ENCODE measurements around the gene RNASE4. TPM values are rescaled to one million over a fixed set of nuclear protein-coding genes. Genes with fewer than 3 reads are reported as not detected.
"Not testable (repeated sequence)": the region's sequence is repeated elsewhere in the genome, so short reads cannot be mapped to it uniquely, and the experiment has no call there.

The RNASE4 gene
- 9.0 TPM for polyA plus RNA-seq

- H3K36me3 Mint-ChIP-seq: no peaks in the 10 kb centered on the region
- H3K4me3 Mint-ChIP-seq: no peak within 1 kb of the TSS
- H3K27ac Mint-ChIP-seq: no peak within 1 kb of the TSS
- H3K9me3 Mint-ChIP-seq: no peaks in the 10 kb centered on the region
- peaks cover 22 to 29% (median 27%) of the 10 kb centered on the region in 3 donors for H3K4me1 Mint-ChIP-seq
- no peaks in the 10 kb centered on the region for H3K27me3 Mint-ChIP-seq
Observed at GRCh38 chr14:20683891-20684661, at the start of gene RNASE4. Gene RNASE4 (plus strand): TSS chr14:20684560. CDS start chr14:20699372, 14,812 bp downstream.

- Mint-ChIP-seq H3K4me1 (peaks cover 0 to 1% (median 0%) of the 10 kb centered on the region in 3 donors), H3K4me3 (no peak within 1 kb of the TSS), H3K36me3 (no peaks in the 10 kb centered on the region), H3K27ac (no peak within 1 kb of the TSS), H3K27me3 (peaks cover 36% of the 10 kb centered on the region), H3K9me3 (no peaks in the 10 kb centered on the region)
Observed at GRCh38 chr14:20641591-20641990, 42.8 kb upstream of the RNASE4 start, which contains the start of gene OR6S1. Gene OR6S1 (minus strand): TSS chr14:20641691. CDS start chr14:20641691, 0 bp downstream.

GRCh38 chr14:20642182-20642581 lies 42.2 kb upstream of the RNASE4 start:
- Mint-ChIP-seq H3K36me3 (no peaks in the 10 kb centered on the region), H3K27ac (no peak overlapping the region), H3K27me3 (peaks cover 36% of the 10 kb centered on the region), H3K9me3 (no peaks in the 10 kb centered on the region), H3K4me3 (no peak overlapping the region), H3K4me1 (peaks cover 0 to 1% (median 0%) of the 10 kb centered on the region in 3 donors)

GRCh38 chr14:20642755-20643154 lies 41.6 kb upstream of the RNASE4 start:
- H3K36me3 Mint-ChIP-seq, H3K9me3 Mint-ChIP-seq, H3K4me1 Mint-ChIP-seq, H3K27ac Mint-ChIP-seq, H3K4me3 Mint-ChIP-seq: not testable (repeated sequence)
- peaks cover 36% of the 10 kb centered on the region for H3K27me3 Mint-ChIP-seq

- Mint-ChIP-seq H3K9me3 (no peaks in the 10 kb centered on the region), H3K4me3 (no peak overlapping the region), H3K4me1 (peaks cover 0 to 1% (median 0%) of the 10 kb centered on the region in 3 donors), H3K27ac (no peak overlapping the region), H3K36me3 (no peaks in the 10 kb centered on the region), H3K27me3 (peaks cover 36% of the 10 kb centered on the region)
Observed at GRCh38 chr14:20644520-20644919, 39.8 kb upstream of the RNASE4 start.

GRCh38 chr14:20645481-20645880 lies 38.9 kb upstream of the RNASE4 start:
- H3K4me1 Mint-ChIP-seq: peaks cover 0 to 1% (median 0%) of the 10 kb centered on the region in 3 donors
- H3K27ac Mint-ChIP-seq: no peak overlapping the region
- no peak overlapping the region for H3K4me3 Mint-ChIP-seq
- H3K36me3 Mint-ChIP-seq: no peaks in the 10 kb centered on the region
- H3K27me3 Mint-ChIP-seq: peaks cover 36% of the 10 kb centered on the region
- no peaks in the 10 kb centered on the region for H3K9me3 Mint-ChIP-seq

GRCh38 chr14:20652996-20653975 lies 31.1 kb upstream of the RNASE4 start:
- Mint-ChIP-seq H3K4me3 (peak overlapping the region; percentile 47 to 74 (median 70)), H3K9me3 (no peaks in the 10 kb centered on the region), H3K4me1 (peaks cover 7 to 18% (median 18%) of the 10 kb centered on the region in 3 donors), H3K27me3 (peaks cover 37% of the 10 kb centered on the region), H3K27ac (peak overlapping the region in 2 of 3 donors; percentile 36 to 94), H3K36me3 (peaks cover 2% of the 10 kb centered on the region)

GRCh38 chr14:20655851-20656250 lies 28.5 kb upstream of the RNASE4 start:
- no peak overlapping the region for H3K4me3 Mint-ChIP-seq
- peaks cover 3% of the 10 kb centered on the region for H3K36me3 Mint-ChIP-seq
- H3K27me3 Mint-ChIP-seq: peaks cover 35% of the 10 kb centered on the region
- no peak overlapping the region for H3K27ac Mint-ChIP-seq
- H3K9me3 Mint-ChIP-seq: no peaks in the 10 kb centered on the region
- peaks cover 7 to 23% (median 18%) of the 10 kb centered on the region in 3 donors for H3K4me1 Mint-ChIP-seq

GRCh38 chr14:20656274-20656673 lies 28.1 kb upstream of the RNASE4 start:
- peaks cover 8 to 23% (median 18%) of the 10 kb centered on the region in 3 donors for H3K4me1 Mint-ChIP-seq
- peak overlapping the region in 2 of 3 donors; percentile 16 to 37 for H3K27ac Mint-ChIP-seq
- H3K27me3 Mint-ChIP-seq: peaks cover 35% of the 10 kb centered on the region
- no peaks in the 10 kb centered on the region for H3K9me3 Mint-ChIP-seq
- H3K4me3 Mint-ChIP-seq: no peak overlapping the region
- H3K36me3 Mint-ChIP-seq: peaks cover 3% of the 10 kb centered on the region

GRCh38 chr14:20657216-20658211 lies 26.8 kb upstream of the RNASE4 start:
- Mint-ChIP-seq H3K4me1 (peaks cover 11 to 25% (median 20%) of the 10 kb centered on the region in 3 donors), H3K9me3 (no peaks in the 10 kb centered on the region), H3K27ac (peak overlapping the region in 1 of 3 donors; percentile 33), H3K27me3 (peaks cover 32% of the 10 kb centered on the region), H3K36me3 (peaks cover 3% of the 10 kb centered on the region), H3K4me3 (no peak overlapping the region)

- peaks cover 11 to 24% (median 19%) of the 10 kb centered on the region in 3 donors for H3K4me1 Mint-ChIP-seq
- H3K36me3 Mint-ChIP-seq: peaks cover 3% of the 10 kb centered on the region
- H3K9me3 Mint-ChIP-seq: no peaks in the 10 kb centered on the region
- peaks cover 26% of the 10 kb centered on the region for H3K27me3 Mint-ChIP-seq
- H3K27ac Mint-ChIP-seq: no peak overlapping the region
- H3K4me3 Mint-ChIP-seq: no peak overlapping the region
Observed at GRCh38 chr14:20658246-20658645, 26.1 kb upstream of the RNASE4 start.

- Mint-ChIP-seq H3K36me3 (peaks cover 2% of the 10 kb centered on the region), H3K27ac (peak overlapping the region in 1 of 3 donors; percentile 23), H3K4me1 (peaks cover 15 to 25% (median 18%) of the 10 kb centered on the region in 3 donors), H3K27me3 (peaks cover 17% of the 10 kb centered on the region), H3K9me3 (no peaks in the 10 kb centered on the region), H3K4me3 (no peak overlapping the region)
Observed at GRCh38 chr14:20659336-20659735, 25.0 kb upstream of the RNASE4 start.

GRCh38 chr14:20659813-20660395 lies 24.5 kb upstream of the RNASE4 start:
- Mint-ChIP-seq H3K9me3 (no peaks in the 10 kb centered on the region), H3K4me3 (no peak overlapping the region), H3K4me1 (peaks cover 14 to 28% (median 17%) of the 10 kb centered on the region in 3 donors), H3K27me3 (peaks cover 14% of the 10 kb centered on the region), H3K27ac (peak overlapping the region in 1 of 3 donors; percentile 23), H3K36me3 (peaks cover 2% of the 10 kb centered on the region)

- H3K27ac Mint-ChIP-seq: no peak overlapping the region
- no peak overlapping the region for H3K4me3 Mint-ChIP-seq
- peaks cover 19 to 35% (median 24%) of the 10 kb centered on the region in 3 donors for H3K4me1 Mint-ChIP-seq
- peaks cover 3% of the 10 kb centered on the region for H3K27me3 Mint-ChIP-seq
- H3K36me3 Mint-ChIP-seq: peaks cover 2% of the 10 kb centered on the region
- no peaks in the 10 kb centered on the region for H3K9me3 Mint-ChIP-seq
Observed at GRCh38 chr14:20661197-20661596, 23.2 kb upstream of the RNASE4 start.

All from IgD-negative memory B cell (primary cell).